Spleen (tissue), 11 donors: ENCODE measurements around the gene FAM83F. TPM values are rescaled to one million over a fixed set of nuclear protein-coding genes. Genes with fewer than 3 reads are reported as not detected.
A peak's percentile ranks its signal among the peaks of the same experiment; 100 is the strongest.

Source experiments
- DNase-seq: peaks from one replicate; pipeline ENCODE4 v3.0.0-alpha.2; 2020
- H3K27ac ChIP-seq, 8 donors: fragments of 200-600 bp; sonication (generic) in 7 of 8; 1 replicate in 4 of 8; 2 replicates in 4 of 8; pipeline versions ENCODE4 v1.5.0 to v1.8.0; 2016 to 2021; ENCODE audit warnings: inconsistent platforms in 4 of 8, mild to moderate bottlenecking in 4 of 8, moderate library complexity in 1 of 8
- H3K27me3 ChIP-seq, 7 donors: fragments of 200-600 bp; sonication (generic) in 6 of 7; replicated peaks in 1 of 7; 1 replicate in 4 of 7; 2 replicates in 3 of 7; pipeline versions ENCODE4 v1.5.0 to v1.8.0; 2016 to 2021; ENCODE audit warnings: inconsistent platforms in 3 of 7, mild to moderate bottlenecking in 1 of 7
- H3K36me3 ChIP-seq, 6 donors: fragments of 200-600 bp; sonication (generic) in 5 of 6; 1 replicate in 4 of 6; 2 replicates in 2 of 6; pipeline versions ENCODE4 v1.5.0 to v1.8.0; 2016 to 2021; ENCODE audit warnings: inconsistent platforms in 2 of 6
- H3K4me1 ChIP-seq, 6 donors: fragments of 200-600 bp; sonication (generic) in 5 of 6; 1 replicate in 3 of 6; 2 replicates in 3 of 6; pipeline versions ENCODE4 v1.5.0 to v1.8.0; 2016 to 2021; ENCODE audit warnings: inconsistent platforms in 3 of 6
- H3K4me3 ChIP-seq, 8 donors: fragments of 200-600 bp; sonication (generic) in 7 of 8; 1 replicate in 4 of 8; 2 replicates in 4 of 8; pipeline versions ENCODE4 v1.5.0 to v1.8.0; 2016 to 2021; ENCODE audit warnings: inconsistent platforms in 4 of 8, mild to moderate bottlenecking in 4 of 8, moderate library complexity in 2 of 8
- H3K9me3 ChIP-seq, 8 donors: fragments of 200-600 bp; sonication (generic) in 7 of 8; 1 replicate in 4 of 8; 2 replicates in 4 of 8; pipeline versions ENCODE4 v1.5.0 to v1.8.0; 2016 to 2021; ENCODE audit warnings: inconsistent platforms in 4 of 8
- POLR2A ChIP-seq, 3 donors: fragments of 450-650 bp; IDR thresholded peaks; one replicate each; pipeline ENCODE4 v1.5.1; 2017; ENCODE audit warnings: antibody characterized with exemption in 3 of 3, mild to moderate bottlenecking in 1 of 3
- POLR2AphosphoS5 ChIP-seq, 3 donors: sonication (generic); formaldehyde crosslinking; IDR thresholded peaks; one replicate each; pipeline ENCODE4 v1.5.1; 2017; ENCODE audit warnings: antibody characterized with exemption in 3 of 3
- whole genome bisulfite sequencing, 5 donors: extraction: QIAGEN DNeasy Blood & Tissue Kit in 3 of 5; methylation state at CpG; one replicate each; pipeline versions ENCODE4 v1.1.5 to v1.1.7; 2013 to 2018; 5-methylcytosine and 5-hydroxymethylcytosine counted together
- intact Hi-C: fragments of 100-400 bp; cut with DNase I; formaldehyde crosslinking; loops from one replicate; pipeline ENCODE4 v1.15.0; 2023; ENCODE audit warnings: low total_unique reads
- polyA plus RNA-seq, 3 donors: library from polyadenylated mRNA; stranded (reverse); fragments of 200-250 nt; gene quantifications; one replicate each; pipeline ENCODE4 v1.2.1, GENCODE V29; 2013
- total RNA-seq, 7 donors: library from RNA; depleted of rRNA in 3 of 7; stranded (reverse); fragments of >200 nt in 3 of 7; fragmentation: NEBNext Ultra II Directional in 4 of 7; extraction: Animal tissue kit (Norgen Biotek cat#: 25700) in 4 of 7; gene quantifications; one replicate each; pipeline versions ENCODE4 v1.1.0 to v1.2.1, GENCODE V29; 2016 to 2021
- TF ChIP-seq, protein P1 (sequence below), 11 experiments: fragments of 200-600 bp in 7 of 11; fragments of 450-650 bp in 4 of 11; sonication (generic) in 4 of 11; IDR thresholded peaks in 8 of 11; conservative IDR thresholded peaks in 3 of 11; 1 replicate in 7 of 11; 2 replicates in 4 of 11; pipeline versions ENCODE4 v1.4.0 to v1.8.0; 2016 to 2021; ENCODE audit warnings: antibody characterized with exemption in 11 of 11, inconsistent platforms in 4 of 11, mild to moderate bottlenecking in 1 of 11
- donor health status: healthy with polysubstance abuse.
- donor health status: DM: no; HTN: no; CAD: no; lungs with moderate emphysema.
- donor health status: DM: no; HTN: no; CAD: no.
- donor health status: Bipolar disorder and iron deficiency.
- donor health status: healthy.
- donor health status: DM: no; HTN: no; CAD: no.
- donor health status: DM: yes; HTN: yes; CAD: no.

FAM83F gene
- total and polyA plus RNA-seq, 10 donors, result 0.02 to 0.28 (median 0.12) TPM; not detected in 2

DNA sequence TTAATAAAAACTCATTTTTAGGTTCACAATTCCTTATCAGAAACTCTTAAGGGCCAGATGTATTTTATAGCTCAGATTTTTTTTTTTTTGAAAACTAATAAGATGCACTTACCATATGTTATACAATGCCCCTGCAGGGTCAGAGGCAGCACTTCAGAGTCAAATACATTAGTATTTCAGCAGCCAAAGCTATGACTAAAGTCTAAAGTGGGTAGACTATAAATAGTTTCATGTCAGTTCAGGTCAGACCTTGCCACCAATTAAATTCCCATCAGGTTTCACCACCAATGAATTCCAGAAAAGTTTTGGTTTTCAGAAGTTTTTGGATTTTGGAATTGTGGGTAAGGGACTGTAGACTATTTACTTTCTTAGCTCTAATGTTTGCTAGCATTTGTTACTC, 75.9 kb downstream of the FAM83F start:
- no peak for DNase-seq
- H3K36me3 ChIP-seq, result peaks cover 0 to 7% (median 0%) of the 10 kb centered on the region in 6 donors
- H3K4me3 ChIP-seq, result no peak overlapping the region
- H3K27ac ChIP-seq, result no peak overlapping the region
- H3K9me3 ChIP-seq, result no peaks in the 10 kb centered on the region
- H3K4me1 ChIP-seq, result peaks cover 19 to 99% (median 51%) of the 10 kb centered on the region in 6 donors
- H3K27me3 ChIP-seq, result no peaks in the 10 kb centered on the region
- intact Hi-C loops, result no loop called here
- TF ChIP-seq POLR2AphosphoS5 (IDR thresholded peaks at IDR 0.05), result no peak
- TF ChIP-seq POLR2A (IDR thresholded peaks at IDR 0.05), result no peak
- TF ChIP-seq, protein P1, sequence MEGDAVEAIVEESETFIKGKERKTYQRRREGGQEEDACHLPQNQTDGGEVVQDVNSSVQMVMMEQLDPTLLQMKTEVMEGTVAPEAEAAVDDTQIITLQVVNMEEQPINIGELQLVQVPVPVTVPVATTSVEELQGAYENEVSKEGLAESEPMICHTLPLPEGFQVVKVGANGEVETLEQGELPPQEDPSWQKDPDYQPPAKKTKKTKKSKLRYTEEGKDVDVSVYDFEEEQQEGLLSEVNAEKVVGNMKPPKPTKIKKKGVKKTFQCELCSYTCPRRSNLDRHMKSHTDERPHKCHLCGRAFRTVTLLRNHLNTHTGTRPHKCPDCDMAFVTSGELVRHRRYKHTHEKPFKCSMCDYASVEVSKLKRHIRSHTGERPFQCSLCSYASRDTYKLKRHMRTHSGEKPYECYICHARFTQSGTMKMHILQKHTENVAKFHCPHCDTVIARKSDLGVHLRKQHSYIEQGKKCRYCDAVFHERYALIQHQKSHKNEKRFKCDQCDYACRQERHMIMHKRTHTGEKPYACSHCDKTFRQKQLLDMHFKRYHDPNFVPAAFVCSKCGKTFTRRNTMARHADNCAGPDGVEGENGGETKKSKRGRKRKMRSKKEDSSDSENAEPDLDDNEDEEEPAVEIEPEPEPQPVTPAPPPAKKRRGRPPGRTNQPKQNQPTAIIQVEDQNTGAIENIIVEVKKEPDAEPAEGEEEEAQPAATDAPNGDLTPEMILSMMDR (IDR thresholded peaks at IDR 0.05 in 8 of 11, conservative IDR thresholded peaks at IDR 0.05 in 3 of 11), result no peak

DNA sequence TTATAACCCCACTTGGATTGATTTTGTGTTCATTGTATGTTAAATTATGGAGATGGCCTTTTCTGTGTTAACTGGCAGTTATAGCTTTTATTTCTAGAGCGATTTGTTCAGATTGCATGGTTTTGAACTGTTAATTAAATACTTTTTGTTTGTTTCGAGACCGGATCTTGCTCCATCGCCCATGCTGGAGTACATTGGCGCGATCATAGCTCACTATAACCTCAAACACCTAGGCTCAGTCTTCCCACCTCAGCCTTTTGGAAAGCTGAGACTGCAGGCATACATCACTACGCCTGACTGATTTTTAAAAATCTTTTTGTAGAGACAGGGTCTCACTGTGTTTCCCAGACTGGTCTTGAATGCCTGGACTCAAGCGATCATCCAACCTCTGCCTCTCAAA, 77.0 kb downstream of the FAM83F start:
- intact Hi-C loops, result no loop called here
- Histone ChIP-seq H3K27me3 (no peaks in the 10 kb centered on the region), H3K4me1 (peaks cover 13 to 99% (median 51%) of the 10 kb centered on the region in 6 donors), H3K27ac (no peak overlapping the region), H3K36me3 (peaks cover 0 to 7% (median 0%) of the 10 kb centered on the region in 6 donors), H3K9me3 (no peaks in the 10 kb centered on the region), H3K4me3 (no peak overlapping the region)
- WGBS, 5 donors, result 95 to 98% (median 97%) methylated on average over 8 of the region's 8 CpGs
- no peak for DNase-seq
- TF ChIP-seq POLR2A (IDR thresholded peaks at IDR 0.05) (no peak), POLR2AphosphoS5 (IDR thresholded peaks at IDR 0.05) (no peak)
- TF ChIP-seq, protein P1 (IDR thresholded peaks at IDR 0.05 in 8 of 11, conservative IDR thresholded peaks at IDR 0.05 in 3 of 11), result no peak

DNA sequence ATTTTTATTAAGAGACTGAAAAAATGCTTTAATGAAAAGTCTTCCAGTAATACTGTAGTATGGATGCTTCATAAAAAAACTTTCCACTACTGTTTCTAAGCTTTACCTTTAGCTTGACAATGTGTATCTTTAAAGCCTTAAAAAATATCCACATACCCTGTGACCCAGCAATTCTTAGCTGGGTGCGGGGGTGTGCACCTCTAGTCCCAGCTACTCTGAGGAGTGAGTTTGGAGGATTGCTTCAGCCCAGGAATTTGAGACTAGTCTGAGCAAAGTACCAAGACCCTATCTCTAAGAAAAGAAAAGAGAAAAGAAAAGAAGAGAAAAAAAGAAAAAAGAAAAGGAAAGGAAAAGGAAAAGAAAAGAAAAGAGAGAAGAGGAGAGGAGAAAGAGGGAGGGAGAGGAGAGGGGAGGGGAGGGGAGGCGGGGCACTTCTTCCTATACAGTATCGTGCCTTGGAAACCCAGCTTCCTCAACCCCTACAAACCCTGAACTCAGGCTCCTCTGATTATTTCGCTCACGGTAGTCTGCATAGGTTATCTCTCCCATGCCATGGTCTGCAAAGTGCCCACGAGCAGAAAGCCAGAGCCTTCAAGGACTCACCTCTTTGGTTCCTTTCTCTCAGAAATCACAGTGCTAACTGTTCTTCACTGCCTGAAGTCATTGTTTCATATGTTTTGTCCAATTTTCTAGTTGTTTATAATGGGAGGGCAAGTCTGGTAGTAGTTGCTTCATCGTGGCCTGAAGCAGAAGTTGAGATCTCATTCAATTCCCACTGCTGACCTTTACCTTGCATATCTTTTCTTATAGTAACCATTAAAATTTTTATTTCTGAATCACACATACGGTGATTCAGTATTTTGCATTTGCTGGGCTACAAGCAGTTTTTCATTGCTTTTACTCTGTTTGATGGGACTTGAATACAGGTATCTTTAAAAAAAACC, 82.2 kb downstream of the FAM83F start:
- H3K27ac ChIP-seq, result peak overlapping the region in 3 of 8 donors; percentile 27 to 36 (median 32)
- H3K4me1 ChIP-seq, result peaks cover 11 to 100% (median 53%) of the 10 kb centered on the region in 6 donors
- H3K36me3 ChIP-seq, result no peaks in the 10 kb centered on the region
- no peaks in the 10 kb centered on the region for H3K9me3 ChIP-seq
- DNase-seq, result no peak
- 38 to 50% (median 45%) methylated on average over 8 of the region's 8 CpGs for WGBS, 5 donors
- no peak for TF ChIP-seq POLR2A (IDR thresholded peaks at IDR 0.05)
- no peak for TF ChIP-seq POLR2AphosphoS5 (IDR thresholded peaks at IDR 0.05)
- TF ChIP-seq, protein P1 (IDR thresholded peaks at IDR 0.05 in 8 of 11, conservative IDR thresholded peaks at IDR 0.05 in 3 of 11), result no peak
- H3K27me3 ChIP-seq, result no peaks in the 10 kb centered on the region
- H3K4me3 ChIP-seq, result no peak overlapping the region
- intact Hi-C loops, result no loop called here

DNA sequence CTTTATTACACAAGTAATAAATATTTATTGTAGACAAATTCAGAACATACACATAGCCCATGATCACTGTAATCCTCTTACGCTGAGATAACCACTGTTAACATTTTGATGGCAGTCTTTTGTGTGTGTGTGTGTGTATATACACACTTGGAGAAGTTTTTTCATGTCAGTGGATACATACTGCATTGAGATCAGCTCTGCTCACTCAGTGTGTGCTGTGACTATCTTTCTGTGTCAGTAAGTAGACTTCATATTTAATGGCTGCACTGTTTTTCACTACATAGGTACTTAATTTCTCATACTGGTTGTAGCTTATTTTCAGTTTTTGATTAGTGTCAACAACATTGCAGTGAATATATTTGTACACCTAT, 82.9 kb downstream of the FAM83F start:
- Histone ChIP-seq H3K36me3 (no peaks in the 10 kb centered on the region), H3K4me3 (no peak overlapping the region), H3K27ac (peak overlapping the region in 1 of 8 donors; percentile 36), H3K4me1 (peaks cover 11 to 100% (median 59%) of the 10 kb centered on the region in 6 donors), H3K27me3 (no peaks in the 10 kb centered on the region), H3K9me3 (no peaks in the 10 kb centered on the region)
- no peak for DNase-seq
- 92 to 100% (median 97%) methylated on average over 1 of the region's 1 CpG for WGBS, 5 donors
- intact Hi-C loops, result no loop called here
- TF ChIP-seq POLR2A (IDR thresholded peaks at IDR 0.05), result no peak
- TF ChIP-seq POLR2AphosphoS5 (IDR thresholded peaks at IDR 0.05), result no peak
- TF ChIP-seq, protein P1 (IDR thresholded peaks at IDR 0.05 in 8 of 11, conservative IDR thresholded peaks at IDR 0.05 in 3 of 11), result no peak
